ENCODE measurements around the gene PHTF1. TPM values are rescaled to one million over a fixed set of nuclear protein-coding genes. Genes with fewer than 3 reads are reported as not detected.

Gene PHTF1
- total RNA-seq, 1 experiment from 2014 or later = 61.2 TPM

DNA sequence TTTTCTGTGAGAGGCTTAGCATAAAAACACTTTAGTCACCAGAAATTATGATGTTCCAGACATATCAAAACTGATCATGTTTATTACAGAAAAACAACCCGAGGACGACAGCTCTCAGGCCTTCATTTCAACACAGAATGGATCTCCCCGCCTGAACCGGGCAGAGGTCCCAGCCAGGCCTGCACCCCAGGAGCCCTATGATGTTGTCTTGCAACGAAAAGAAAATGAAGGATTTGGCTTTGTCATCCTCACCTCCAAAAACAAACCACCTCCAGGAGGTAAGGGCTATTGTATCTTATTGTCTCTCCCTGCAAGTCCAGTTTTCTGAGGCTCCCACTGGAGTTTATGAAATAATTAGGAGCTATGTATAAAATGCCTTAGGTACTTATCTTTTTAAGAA is 105.5 kb downstream of the PHTF1 start:
- 0 out of 2 replicates have a peak, but pooled peaks cover 1% of the 10 kb centered on the region for H3K36me3 ChIP-seq (ENCODE audit: low read depth)
- no peaks in the 10 kb centered on the region for H3K9me2 ChIP-seq (ENCODE audit: insufficient read depth)
- no peaks in the 10 kb centered on the region for H4K20me1 ChIP-seq (ENCODE audit: insufficient read depth)
- POLR2A ChIA-PET (ENCODE audit: unreplicated experiment) = interaction anchor here (0.6 kb wide), 1 partner anchor 332 kb away, joined by 4 read pairs; no protein-coding TSS in a partner anchor
- BruUV-seq (replicated peaks) = no TSS peak
- H3K4me3 ChIP-seq = no peak overlapping the region
- TF ChIP-seq EZH2 (IDR thresholded peaks at IDR 0.05; ENCODE audit: low read depth) = no peak
- TF ChIP-seq, protein P1, sequence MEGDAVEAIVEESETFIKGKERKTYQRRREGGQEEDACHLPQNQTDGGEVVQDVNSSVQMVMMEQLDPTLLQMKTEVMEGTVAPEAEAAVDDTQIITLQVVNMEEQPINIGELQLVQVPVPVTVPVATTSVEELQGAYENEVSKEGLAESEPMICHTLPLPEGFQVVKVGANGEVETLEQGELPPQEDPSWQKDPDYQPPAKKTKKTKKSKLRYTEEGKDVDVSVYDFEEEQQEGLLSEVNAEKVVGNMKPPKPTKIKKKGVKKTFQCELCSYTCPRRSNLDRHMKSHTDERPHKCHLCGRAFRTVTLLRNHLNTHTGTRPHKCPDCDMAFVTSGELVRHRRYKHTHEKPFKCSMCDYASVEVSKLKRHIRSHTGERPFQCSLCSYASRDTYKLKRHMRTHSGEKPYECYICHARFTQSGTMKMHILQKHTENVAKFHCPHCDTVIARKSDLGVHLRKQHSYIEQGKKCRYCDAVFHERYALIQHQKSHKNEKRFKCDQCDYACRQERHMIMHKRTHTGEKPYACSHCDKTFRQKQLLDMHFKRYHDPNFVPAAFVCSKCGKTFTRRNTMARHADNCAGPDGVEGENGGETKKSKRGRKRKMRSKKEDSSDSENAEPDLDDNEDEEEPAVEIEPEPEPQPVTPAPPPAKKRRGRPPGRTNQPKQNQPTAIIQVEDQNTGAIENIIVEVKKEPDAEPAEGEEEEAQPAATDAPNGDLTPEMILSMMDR (conservative IDR thresholded peaks at IDR 0.05) = no peak
- no peak overlapping the region for H3K27ac ChIP-seq
- H3K27me3 ChIP-seq (ENCODE audit: insufficient read depth, low read depth) = no peaks in the 10 kb centered on the region
- intact Hi-C loops (cut with micrococcal nuclease; ENCODE audit: unreplicated experiment) = no loop called here
- DNase-seq = no peak
- no peak overlapping the region for H2AFZ ChIP-seq
- H3K4me2 ChIP-seq = no peak overlapping the region
- no peaks in the 10 kb centered on the region for H3F3A ChIP-seq (ENCODE audit: insufficient read depth, low read depth)
- H3K79me2 ChIP-seq (ENCODE audit: low read depth) = no peaks in the 10 kb centered on the region
- no peaks in the 10 kb centered on the region for H3K9me3 ChIP-seq (ENCODE audit: insufficient read depth, low read depth)
- no peaks in the 10 kb centered on the region for H3K4me1 ChIP-seq (replicated peaks; ENCODE audit: insufficient read depth)
- CTCF ChIA-PET = no interaction called here

DNA sequence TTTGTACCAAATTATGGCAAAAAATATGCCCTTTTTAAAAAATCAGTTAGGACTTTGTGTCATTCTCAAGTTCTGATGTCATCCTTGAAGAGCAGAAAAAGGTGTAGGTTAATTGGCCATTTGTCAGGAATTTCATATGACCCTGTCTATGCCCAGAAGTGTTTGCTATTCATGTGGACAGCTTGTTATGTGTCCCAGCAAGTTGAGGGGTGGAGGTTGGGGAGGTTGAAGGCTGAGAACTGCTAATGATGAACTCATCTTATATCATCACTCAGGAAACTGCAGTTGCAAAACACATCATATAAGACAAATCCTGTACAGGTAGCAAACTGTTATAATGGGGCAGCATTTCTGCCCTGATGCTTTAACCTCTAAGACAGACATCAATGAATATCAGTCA is 106.5 kb downstream of the PHTF1 start:
- Histone ChIP-seq H3K9me3 (ENCODE audit: insufficient read depth, low read depth) (no peaks in the 10 kb centered on the region), H3K9me2 (ENCODE audit: insufficient read depth) (no peaks in the 10 kb centered on the region), H3K79me2 (ENCODE audit: low read depth) (no peaks in the 10 kb centered on the region), H3K27ac (no peak overlapping the region), H3K4me2 (no peak overlapping the region), H3K27me3 (ENCODE audit: insufficient read depth, low read depth) (no peaks in the 10 kb centered on the region), H4K20me1 (ENCODE audit: insufficient read depth) (no peaks in the 10 kb centered on the region), H2AFZ (no peak overlapping the region), H3K4me3 (no peak overlapping the region), H3K36me3 (ENCODE audit: low read depth) (0 out of 2 replicates have a peak, but pooled peaks cover 3% of the 10 kb centered on the region), H3F3A (ENCODE audit: insufficient read depth, low read depth) (no peaks in the 10 kb centered on the region), H3K4me1 (replicated peaks; ENCODE audit: insufficient read depth) (no peaks in the 10 kb centered on the region)
- ChIA-PET POLR2A (ENCODE audit: unreplicated experiment) (no interaction called here), CTCF (no interaction called here)
- BruUV-seq (replicated peaks) = no TSS peak
- TF ChIP-seq, protein P1 (conservative IDR thresholded peaks at IDR 0.05) = no peak
- no peak for TF ChIP-seq EZH2 (IDR thresholded peaks at IDR 0.05; ENCODE audit: low read depth)
- intact Hi-C loops (cut with micrococcal nuclease; ENCODE audit: unreplicated experiment) = no loop called here
- no peak for DNase-seq

DNA sequence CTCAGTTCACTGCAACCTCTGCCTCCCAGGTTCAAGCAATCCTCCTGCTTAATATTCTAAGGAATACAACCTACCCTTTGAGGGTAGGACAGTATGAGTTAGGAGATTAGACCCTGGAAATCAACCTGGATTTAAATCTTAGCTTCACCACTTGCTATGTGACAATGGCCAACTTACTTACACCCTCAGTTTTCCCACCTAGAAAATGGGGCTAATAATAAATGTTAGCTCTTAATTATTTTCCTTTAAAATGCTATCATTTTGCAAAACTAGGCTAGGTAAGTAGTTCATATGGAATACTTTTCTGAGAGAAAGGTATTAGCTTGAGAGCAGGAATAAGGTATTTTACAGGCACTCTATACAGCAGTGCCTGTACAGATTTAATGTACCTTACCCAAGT is 110.8 kb downstream of the PHTF1 start:
- no peaks in the 10 kb centered on the region for H4K20me1 ChIP-seq (ENCODE audit: insufficient read depth)
- H3K4me3 ChIP-seq = no peak overlapping the region
- H3K9me3 ChIP-seq (ENCODE audit: insufficient read depth, low read depth) = no peaks in the 10 kb centered on the region
- H3F3A ChIP-seq (ENCODE audit: insufficient read depth, low read depth) = no peaks in the 10 kb centered on the region
- intact Hi-C loops (cut with micrococcal nuclease; ENCODE audit: unreplicated experiment) = no loop called here
- no peak for DNase-seq
- BruUV-seq (replicated peaks) = no TSS peak
- no peaks in the 10 kb centered on the region for H3K79me2 ChIP-seq (ENCODE audit: low read depth)
- TF ChIP-seq, protein P1 (conservative IDR thresholded peaks at IDR 0.05) = no peak
- no peak for TF ChIP-seq EZH2 (IDR thresholded peaks at IDR 0.05; ENCODE audit: low read depth)
- H3K36me3 ChIP-seq (ENCODE audit: low read depth) = 0 out of 2 replicates have a peak, but pooled peaks cover 3% of the 10 kb centered on the region
- H3K27me3 ChIP-seq (ENCODE audit: insufficient read depth, low read depth) = no peaks in the 10 kb centered on the region
- no peak overlapping the region for H3K27ac ChIP-seq
- POLR2A ChIA-PET (ENCODE audit: unreplicated experiment) = no interaction called here
- H3K9me2 ChIP-seq (ENCODE audit: insufficient read depth) = no peaks in the 10 kb centered on the region
- CTCF ChIA-PET = no interaction called here
- no peak overlapping the region for H2AFZ ChIP-seq
- no peaks in the 10 kb centered on the region for H3K4me1 ChIP-seq (replicated peaks; ENCODE audit: insufficient read depth)
- H3K4me2 ChIP-seq = no peak overlapping the region
